ENCODE measurements around the gene ATG2A.

ATG2A gene

GRCh38 chr11:64900774-64901173, 16.2 kb downstream of the ATG2A start:
- no peak for FAIRE-seq

- no peak for FAIRE-seq
Measured at GRCh38 chr11:64900263-64900678, 16.7 kb downstream of the ATG2A start.

GRCh38 chr11:64898541-64898940, 18.5 kb downstream of the ATG2A start:
- FAIRE-seq, result no peak

GRCh38 chr11:64898076-64898445, 18.9 kb downstream of the ATG2A start:
- FAIRE-seq, result no peak

- no peak for FAIRE-seq
Measured at GRCh38 chr11:64897381-64898075, 19.5 kb downstream of the ATG2A start.

GRCh38 chr11:64896448-64897022, 20.5 kb downstream of the ATG2A start:
- FAIRE-seq, result no peak

- no peak for FAIRE-seq
Measured at GRCh38 chr11:64894812-64895452, 22.1 kb downstream of the ATG2A start.

GRCh38 chr11:64894070-64894811, 22.8 kb downstream of the ATG2A start:
- no peak for FAIRE-seq

GRCh38 chr11:64893194-64894069, 23.6 kb downstream of the ATG2A start:
- no peak for FAIRE-seq

- no peak for FAIRE-seq
Measured at GRCh38 chr11:64892838-64893193, 24.2 kb downstream of the ATG2A start.

- no peak for FAIRE-seq
Measured at GRCh38 chr11:64892411-64892831, 24.6 kb downstream of the ATG2A start.

- no peak for FAIRE-seq
Measured at GRCh38 chr11:64891880-64892279, 25.1 kb downstream of the ATG2A start.

- no peak for FAIRE-seq
Measured at GRCh38 chr11:64891215-64891848, 25.7 kb downstream of the ATG2A start.

- FAIRE-seq, result no peak
Measured at GRCh38 chr11:64890522-64890939, 26.5 kb downstream of the ATG2A start.

- no peak for FAIRE-seq
Measured at GRCh38 chr11:64888729-64889511, 28.1 kb downstream of the ATG2A start.

- FAIRE-seq, result no peak
Measured at GRCh38 chr11:64888406-64888728, 28.6 kb downstream of the ATG2A start.

- no peak for FAIRE-seq
Measured at GRCh38 chr11:64887757-64888405, 29.1 kb downstream of the ATG2A start.

GRCh38 chr11:64887234-64887756, 29.7 kb downstream of the ATG2A start:
- FAIRE-seq, result no peak

- no peak for FAIRE-seq
Measured at GRCh38 chr11:64885367-64886286, 31.4 kb downstream of the ATG2A start.

GRCh38 chr11:64884019-64884418, 33.0 kb downstream of the ATG2A start:
- FAIRE-seq, result no peak
